GM21423 (cell line): ENCODE measurements around the gene CENPF.
A peak's percentile ranks its signal among the peaks of the same experiment; 100 is the strongest.

Experiments used
- ATAC-seq: cut with Tn5 transposase; IDR thresholded peaks from one replicate; pipeline ENCODE4 v1.9.1; 2021; ENCODE audit warnings: mild to moderate bottlenecking, moderate library complexity; ENCODE audit not compliant: unreplicated experiment

CENPF gene

GRCh38 chr1:214617246-214617645, 14.3 kb downstream of the CENPF start:
- ATAC-seq = no peak

DNA sequence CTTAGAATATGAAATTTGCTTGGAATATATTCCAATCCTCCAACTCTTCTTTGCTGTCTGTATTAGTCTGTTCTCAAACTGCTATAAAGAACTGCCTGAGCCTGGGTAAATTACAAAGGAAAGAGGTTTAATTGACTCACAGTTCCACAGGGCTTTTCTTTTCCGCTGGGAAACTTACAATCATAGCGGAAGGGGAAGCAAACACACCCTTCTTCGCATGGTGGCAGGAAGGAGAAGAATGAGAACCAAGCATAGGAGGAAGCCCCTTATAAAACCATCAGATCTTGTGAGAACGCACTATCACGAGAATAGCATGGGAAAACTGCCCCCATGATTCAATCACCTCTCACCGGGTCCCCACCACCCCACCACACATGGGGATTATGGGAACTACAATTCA, 14.8 kb downstream of the CENPF start:
- ATAC-seq = no peak

DNA sequence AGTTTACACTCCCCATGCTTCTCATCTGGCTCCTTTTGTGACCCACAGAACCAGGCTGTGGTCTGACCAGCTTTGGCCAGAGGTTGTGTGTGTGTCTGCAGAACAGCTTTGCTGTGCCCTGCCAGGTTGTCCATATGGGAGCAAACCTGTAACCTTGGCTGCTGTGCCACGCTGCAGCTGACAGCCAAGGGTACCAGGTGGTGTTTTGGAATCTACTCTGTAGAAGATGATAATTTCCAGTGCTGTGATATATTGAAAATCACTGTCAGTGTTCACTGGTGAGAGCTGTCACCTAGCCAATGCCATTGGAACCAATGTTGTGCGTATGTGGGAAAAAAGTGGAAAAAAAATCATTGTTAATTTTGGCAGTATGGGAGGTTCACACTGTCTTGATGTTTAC, 18.2 kb downstream of the CENPF start:
- ATAC-seq = no peak

DNA sequence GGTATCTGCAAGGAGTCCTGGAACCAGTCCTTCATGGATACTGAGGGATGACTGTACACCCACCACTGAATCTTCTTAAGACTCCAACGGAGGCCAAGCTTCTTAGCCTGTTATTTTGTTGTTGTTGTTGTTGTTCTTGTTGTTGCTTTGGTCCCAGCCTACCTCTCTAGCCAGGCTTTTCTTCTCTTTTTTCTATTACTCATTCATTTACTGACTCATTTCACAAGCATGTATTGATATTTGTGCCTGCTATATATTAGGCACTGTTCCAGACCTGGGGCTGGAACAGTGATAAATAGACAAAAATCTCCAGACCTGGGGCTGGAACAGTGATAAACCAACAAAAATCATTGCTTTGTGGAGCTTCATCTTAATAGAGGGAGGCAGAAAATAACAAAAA, 20.4 kb downstream of the CENPF start:
- no peak for ATAC-seq

- peak; percentile 68 for ATAC-seq
These were observed 29.1 kb downstream of the CENPF start for GRCh38 chr1:214632091-214632490.

DNA sequence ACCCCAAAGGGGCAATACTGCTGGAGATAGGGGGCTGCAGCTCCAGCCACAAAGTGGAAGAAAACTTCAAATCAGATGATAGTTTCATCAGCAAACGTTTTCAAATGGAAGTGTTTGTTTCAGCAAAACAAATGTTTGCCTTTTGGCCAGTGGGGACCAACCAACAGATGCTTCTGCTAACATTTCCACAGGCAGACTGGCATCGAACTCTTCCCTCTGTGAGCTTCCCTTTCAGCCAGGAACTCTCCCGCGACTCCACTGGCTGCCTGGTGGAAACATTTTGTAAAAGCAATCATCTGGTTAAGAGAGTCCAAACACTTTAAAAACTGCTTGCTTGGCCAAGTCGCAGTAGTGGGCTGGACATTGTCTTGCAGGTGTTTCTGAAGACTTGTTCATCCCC, 30.7 kb downstream of the CENPF start:
- no peak for ATAC-seq

- no peak for ATAC-seq
These were observed 31.3 kb downstream of the CENPF start for GRCh38 chr1:214634267-214634666.

DNA sequence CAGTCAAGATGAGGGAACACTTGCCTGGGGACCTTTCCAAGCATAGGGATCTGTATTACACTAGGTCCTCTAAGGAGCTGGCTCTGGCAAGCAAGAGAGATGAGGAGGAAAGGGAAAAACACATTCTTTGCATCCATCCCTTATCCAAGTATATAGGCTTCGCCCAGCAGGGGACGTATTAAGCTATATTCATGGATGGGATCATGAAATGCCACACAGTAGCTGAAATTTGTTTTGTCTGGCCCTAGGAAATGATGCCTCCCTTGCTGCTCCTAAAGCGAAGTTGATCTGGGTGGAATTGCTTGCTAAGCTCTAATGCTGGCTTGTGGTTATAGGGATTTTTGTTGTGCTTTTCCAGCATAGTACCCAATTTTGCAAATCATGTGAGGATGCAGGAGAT, 32.1 kb downstream of the CENPF start:
- no peak for ATAC-seq

- ATAC-seq = no peak
These were observed 32.5 kb downstream of the CENPF start for GRCh38 chr1:214635506-214635905.

- ATAC-seq = no peak
These were observed 33.4 kb downstream of the CENPF start for GRCh38 chr1:214636436-214636835.

DNA sequence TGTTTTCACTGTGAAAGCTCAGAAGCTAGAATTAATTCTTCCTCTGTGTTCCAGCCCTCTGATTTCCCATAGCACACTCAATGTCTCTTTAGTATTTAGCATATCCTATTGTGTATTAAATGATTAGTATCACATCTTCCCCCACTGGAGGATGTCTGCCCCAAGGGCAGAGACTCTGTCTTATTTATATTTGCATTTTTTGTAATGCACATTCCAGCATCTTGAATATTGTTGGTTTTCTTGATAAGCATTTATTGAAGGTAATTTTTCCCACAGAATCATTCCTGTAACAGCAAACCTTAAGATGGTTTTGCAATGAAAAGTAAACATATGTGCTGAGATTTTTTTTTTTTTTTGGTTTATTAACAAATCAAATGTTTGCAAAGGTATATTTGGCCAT, 34.1 kb downstream of the CENPF start:
- ATAC-seq = no peak

- no peak for ATAC-seq
These were observed 34.9 kb downstream of the CENPF start for GRCh38 chr1:214637722-214638458.

DNA sequence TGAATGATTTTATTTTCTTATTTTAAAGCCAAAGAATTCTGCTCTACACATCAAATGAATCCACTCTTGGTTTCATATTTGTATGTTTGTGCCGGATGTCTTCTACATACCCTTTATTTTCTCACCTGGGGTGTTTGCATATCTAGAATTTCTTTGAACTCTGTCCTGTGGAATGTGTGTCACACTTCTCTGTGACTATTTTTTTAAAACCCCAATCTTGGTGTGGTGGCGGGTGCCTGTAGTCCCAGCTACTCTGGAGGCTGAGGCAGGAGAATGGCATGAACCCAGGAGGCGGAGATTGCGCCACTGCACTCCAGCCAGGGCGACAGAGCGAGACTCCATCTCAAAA, 35.4 kb downstream of the CENPF start:
- ATAC-seq = no peak

GRCh38 chr1:214638997-214639396, 36.0 kb downstream of the CENPF start:
- no peak for ATAC-seq

DNA sequence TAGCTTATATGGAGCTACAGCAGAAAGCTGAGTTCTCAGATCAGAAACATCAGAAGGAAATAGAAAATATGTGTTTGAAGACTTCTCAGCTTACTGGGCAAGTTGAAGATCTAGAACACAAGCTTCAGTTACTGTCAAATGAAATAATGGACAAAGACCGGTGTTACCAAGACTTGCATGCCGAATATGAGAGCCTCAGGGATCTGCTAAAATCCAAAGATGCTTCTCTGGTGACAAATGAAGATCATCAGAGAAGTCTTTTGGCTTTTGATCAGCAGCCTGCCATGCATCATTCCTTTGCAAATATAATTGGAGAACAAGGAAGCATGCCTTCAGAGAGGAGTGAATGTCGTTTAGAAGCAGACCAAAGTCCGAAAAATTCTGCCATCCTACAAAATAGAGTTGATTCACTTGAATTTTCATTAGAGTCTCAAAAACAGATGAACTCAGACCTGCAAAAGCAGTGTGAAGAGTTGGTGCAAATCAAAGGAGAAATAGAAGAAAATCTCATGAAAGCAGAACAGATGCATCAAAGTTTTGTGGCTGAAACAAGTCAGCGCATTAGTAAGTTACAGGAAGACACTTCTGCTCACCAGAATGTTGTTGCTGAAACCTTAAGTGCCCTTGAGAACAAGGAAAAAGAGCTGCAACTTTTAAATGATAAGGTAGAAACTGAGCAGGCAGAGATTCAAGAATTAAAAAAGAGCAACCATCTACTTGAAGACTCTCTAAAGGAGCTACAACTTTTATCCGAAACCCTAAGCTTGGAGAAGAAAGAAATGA, 37.6 kb downstream of the CENPF start:
- ATAC-seq = no peak

DNA sequence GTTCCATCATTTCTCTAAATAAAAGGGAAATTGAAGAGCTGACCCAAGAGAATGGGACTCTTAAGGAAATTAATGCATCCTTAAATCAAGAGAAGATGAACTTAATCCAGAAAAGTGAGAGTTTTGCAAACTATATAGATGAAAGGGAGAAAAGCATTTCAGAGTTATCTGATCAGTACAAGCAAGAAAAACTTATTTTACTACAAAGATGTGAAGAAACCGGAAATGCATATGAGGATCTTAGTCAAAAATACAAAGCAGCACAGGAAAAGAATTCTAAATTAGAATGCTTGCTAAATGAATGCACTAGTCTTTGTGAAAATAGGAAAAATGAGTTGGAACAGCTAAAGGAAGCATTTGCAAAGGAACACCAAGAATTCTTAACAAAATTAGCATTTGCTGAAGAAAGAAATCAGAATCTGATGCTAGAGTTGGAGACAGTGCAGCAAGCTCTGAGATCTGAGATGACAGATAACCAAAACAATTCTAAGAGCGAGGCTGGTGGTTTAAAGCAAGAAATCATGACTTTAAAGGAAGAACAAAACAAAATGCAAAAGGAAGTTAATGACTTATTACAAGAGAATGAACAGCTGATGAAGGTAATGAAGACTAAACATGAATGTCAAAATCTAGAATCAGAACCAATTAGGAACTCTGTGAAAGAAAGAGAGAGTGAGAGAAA, 38.4 kb downstream of the CENPF start:
- ATAC-seq = no peak

- ATAC-seq = no peak
These were observed 40.0 kb downstream of the CENPF start for GRCh38 chr1:214643030-214643429.

DNA sequence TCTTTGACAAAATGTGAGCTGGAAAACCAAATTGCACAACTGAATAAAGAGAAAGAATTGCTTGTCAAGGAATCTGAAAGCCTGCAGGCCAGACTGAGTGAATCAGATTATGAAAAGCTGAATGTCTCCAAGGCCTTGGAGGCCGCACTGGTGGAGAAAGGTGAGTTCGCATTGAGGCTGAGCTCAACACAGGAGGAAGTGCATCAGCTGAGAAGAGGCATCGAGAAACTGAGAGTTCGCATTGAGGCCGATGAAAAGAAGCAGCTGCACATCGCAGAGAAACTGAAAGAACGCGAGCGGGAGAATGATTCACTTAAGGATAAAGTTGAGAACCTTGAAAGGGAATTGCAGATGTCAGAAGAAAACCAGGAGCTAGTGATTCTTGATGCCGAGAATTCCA, 42.7 kb downstream of the CENPF start:
- no peak for ATAC-seq

DNA sequence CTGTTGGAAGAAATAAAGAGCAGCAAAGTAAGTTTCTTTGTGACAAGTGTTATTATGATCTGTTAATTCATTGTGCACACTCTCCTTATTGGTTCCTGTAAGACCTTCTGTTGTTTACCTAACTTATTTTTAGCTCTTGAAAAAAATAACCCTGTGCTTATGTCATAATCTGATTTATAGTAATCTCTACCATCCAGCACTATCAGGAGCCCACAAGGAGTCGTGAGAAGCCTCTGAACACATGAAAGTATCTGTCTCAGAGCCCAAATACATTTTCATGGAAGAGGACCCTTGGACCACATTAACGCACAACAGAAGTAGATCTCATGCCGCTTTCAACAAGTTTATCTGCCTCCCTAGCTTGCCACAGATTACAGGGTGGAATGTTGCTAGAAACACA, 45.8 kb downstream of the CENPF start:
- ATAC-seq = no peak

DNA sequence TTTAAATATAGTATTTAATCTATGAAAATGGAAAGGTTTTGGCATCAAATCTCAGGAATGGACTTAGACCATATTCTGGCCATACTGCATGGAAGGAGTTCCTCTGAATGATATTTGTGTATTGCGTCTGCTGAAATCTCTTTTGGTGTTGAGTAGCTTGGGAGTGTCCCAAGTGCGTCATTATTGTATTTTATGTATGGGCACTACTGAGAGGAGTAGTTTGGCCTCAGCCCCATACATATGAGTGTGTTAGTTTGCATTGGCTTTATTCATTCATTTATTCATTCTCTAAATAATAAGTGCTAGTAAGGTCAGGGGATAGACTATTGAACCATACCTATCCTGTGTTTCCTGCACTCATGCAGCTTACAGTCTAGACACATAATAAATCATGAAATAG, 46.6 kb downstream of the CENPF start:
- no peak for ATAC-seq

- no peak for ATAC-seq
These were observed 47.7 kb downstream of the CENPF start for GRCh38 chr1:214650664-214651063.

DNA sequence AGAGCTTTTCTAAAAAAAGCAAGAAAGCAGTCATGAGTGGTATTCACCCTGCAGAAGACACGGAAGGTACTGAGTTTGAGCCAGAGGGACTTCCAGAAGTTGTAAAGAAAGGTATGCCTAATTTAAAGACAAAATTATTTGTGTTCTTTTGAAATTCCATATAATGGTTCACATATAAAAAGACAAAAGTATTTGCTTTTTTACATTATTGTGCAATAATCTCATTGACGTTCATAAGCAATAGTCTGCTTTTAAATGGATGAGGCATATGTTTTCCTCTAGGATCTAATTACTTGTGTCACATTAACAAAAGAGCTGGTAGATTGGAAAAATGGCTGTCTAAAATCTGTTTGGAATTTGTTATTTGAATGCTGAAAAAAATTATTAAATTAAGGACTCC, 54.3 kb downstream of the CENPF start:
- no peak for ATAC-seq
